Right renal pelvis (tissue), 4 donors: Measurements from ENCODE around the gene NAV3. TPM values are rescaled to one million over a fixed set of nuclear protein-coding genes. Genes with fewer than 3 reads are reported as not detected.

ENCODE experiments used
- DNase-seq, 4 donors: peaks; one replicate each; pipeline ENCODE4 v3.0.0-alpha.2; 2013; ENCODE audit warnings: low read depth in 4 of 4, low spot score in 3 of 4, missing footprints in 1 of 4
- polyA plus RNA-seq, 4 donors: library from polyadenylated mRNA; unstranded; fragments of 120-200 nt; gene quantifications; one replicate each; pipeline ENCODE4 v1.2.1, GENCODE V29; 2013; ENCODE audit not compliant: insufficient read length in 4 of 4

NAV3 gene
- polyA plus RNA-seq, 4 donors: 9.1 to 11.3 (median 10.3) TPM

DNA sequence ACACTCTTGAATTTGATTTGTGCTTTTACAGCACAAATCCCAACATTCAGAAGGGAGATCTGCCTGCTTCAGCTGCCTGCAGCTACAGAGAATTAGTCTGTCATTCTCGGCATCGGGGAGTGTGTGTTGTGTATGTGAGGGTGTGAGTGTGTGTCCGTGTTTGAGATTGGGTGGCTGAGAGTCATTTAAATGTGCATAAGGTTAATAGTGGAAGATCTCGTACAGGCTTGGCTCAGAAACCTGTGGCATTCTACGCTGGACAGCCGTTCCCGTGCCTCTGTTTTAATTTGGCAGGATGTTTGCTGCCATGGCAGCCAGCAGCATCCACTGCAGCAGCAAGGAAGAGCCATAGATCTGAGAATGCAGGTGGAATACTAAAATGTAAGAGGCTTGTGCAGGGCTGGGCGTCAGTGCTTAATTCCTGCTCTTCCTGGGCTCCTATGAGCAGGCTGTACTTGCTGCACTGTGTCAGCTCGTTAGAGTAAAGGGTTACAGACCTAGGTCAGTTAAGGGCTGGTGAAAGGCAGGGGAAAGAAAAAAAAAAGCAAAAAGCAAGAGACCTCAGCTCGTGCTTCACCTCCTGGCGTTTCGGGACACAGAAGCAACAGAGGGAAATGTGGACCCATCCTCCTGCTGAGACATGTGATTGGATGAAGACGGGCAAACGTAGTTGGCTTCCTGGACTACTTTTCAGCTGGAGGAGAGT, 205.4 kb downstream of the NAV3 start:
- DNase-seq: no peak

- no peak for DNase-seq
Observed at GRCh38 chr12:78036874-78037273, 206.2 kb downstream of the NAV3 start.

GRCh38 chr12:78037707-78038106, 207.0 kb downstream of the NAV3 start:
- DNase-seq: no peak

GRCh38 chr12:78038541-78038940, 207.8 kb downstream of the NAV3 start:
- DNase-seq: no peak

- DNase-seq: no peak
Observed at GRCh38 chr12:78038986-78039385, 208.3 kb downstream of the NAV3 start.

DNA sequence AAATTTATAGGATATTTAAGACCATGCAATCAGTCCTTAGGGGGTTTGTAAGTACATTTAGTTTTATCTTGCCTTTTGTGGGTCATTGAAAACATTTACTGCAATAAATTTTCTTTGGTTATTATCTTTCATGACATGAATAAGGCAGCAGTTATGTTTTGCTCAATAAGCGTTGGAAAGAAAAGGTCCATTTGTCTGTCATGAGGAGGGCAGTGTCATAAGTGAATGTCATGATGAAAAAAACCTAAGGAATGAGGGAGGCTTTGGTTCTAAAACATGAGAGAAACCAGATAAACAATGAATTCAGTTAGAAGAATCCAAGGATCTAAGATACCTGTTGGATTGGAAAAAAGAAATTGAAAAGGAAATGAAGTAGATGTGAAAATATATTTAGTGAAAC, 209.4 kb downstream of the NAV3 start:
- no peak for DNase-seq

GRCh38 chr12:78050790-78051189, 220.1 kb downstream of the NAV3 start:
- no peak for DNase-seq

GRCh38 chr12:78055545-78055944, 224.9 kb downstream of the NAV3 start:
- DNase-seq: no peak

DNA sequence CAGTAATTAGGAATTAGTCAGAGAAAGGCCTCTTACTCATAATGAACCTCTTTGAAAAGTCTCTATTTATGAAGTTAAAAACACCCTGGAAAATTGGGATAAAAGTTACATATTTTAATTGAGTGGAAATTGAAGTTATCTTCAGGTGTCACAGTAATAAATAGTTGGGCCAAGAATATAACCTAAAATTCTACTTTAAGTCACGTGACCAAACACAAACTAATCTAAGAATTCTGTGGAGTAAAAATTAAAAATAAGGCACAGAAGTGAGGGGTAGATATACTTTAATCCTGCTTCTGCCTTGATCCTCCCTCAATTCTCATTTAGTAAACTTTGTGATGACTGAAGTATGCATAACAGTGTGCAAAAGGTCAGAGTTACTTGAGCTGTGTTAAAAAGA, 226.4 kb downstream of the NAV3 start:
- DNase-seq: no peak

DNA sequence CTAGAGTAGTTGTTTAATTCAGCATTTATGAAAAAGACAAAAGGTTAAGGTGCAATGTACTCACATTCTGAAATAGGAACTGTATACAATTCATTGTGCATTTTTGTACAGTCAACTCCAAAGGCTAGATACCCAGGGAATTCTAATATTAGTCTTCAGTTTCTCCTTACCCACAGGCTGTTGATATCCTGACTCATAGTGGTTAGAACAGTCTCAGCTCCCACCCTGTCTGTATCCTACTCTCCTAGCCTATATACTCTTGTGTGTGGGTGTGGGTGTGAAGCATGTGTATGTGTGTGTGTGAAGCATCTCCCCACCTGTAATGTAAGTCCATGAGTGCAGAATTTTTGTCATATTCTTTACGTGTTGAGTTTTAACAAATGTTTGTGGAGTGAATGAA, 229.5 kb downstream of the NAV3 start:
- no peak for DNase-seq

- no peak for DNase-seq
Observed at GRCh38 chr12:78062786-78063185, 232.1 kb downstream of the NAV3 start.

- DNase-seq: no peak
Observed at GRCh38 chr12:78081590-78082314, 251.1 kb downstream of the NAV3 start.

- no peak for DNase-seq
Observed at GRCh38 chr12:78085542-78086182, 255.0 kb downstream of the NAV3 start.

GRCh38 chr12:78086553-78087362, 256.1 kb downstream of the NAV3 start:
- DNase-seq: no peak

GRCh38 chr12:78087363-78087675, 256.6 kb downstream of the NAV3 start:
- no peak for DNase-seq

DNA sequence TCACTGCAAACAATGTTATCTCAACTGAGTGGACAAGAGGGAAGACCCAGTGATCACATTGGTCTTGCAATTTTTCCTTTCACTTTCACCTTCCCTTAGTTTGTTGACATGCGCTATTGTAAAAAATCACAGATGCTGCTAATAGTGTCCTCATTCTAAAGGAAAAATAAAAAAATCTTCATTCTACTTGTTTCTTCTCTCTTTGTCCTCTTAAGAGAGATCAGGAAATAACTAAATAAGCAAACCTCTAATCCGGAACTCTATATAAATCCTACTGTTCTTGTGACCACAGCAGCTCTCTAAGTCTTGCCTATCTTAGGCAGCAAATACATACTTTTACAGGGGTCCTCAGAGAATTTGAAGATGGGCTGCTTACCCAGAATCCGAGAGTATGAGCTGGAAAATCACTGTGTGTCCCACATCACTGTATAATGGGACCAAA, 257.7 kb downstream of the NAV3 start:
- no peak for DNase-seq

DNA sequence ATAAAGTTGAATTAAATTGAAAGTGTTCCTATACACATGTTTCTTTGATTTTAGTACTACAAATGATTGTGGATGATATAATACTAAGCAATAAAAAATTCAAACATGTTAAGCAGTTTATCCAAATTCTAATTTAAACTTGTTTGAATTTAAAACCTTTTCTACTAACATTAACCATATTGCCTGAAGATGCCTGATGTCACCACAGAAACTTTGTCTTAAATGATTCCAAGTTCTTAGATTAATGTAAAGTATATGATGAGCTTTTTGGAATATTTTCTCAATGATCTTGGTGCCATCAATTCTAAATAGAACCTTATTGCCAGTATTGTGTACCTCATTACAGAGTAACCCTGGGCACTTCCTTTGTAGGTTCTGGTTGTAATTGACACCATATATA, 259.6 kb downstream of the NAV3 start:
- DNase-seq: no peak

- no peak for DNase-seq
Observed at GRCh38 chr12:78095623-78096022, 264.9 kb downstream of the NAV3 start.

GRCh38 chr12:78096909-78097597, 266.4 kb downstream of the NAV3 start:
- peak in 3 of 4 donors; percentile 31 to 36 (median 36) for DNase-seq

- no peak for DNase-seq
Observed at GRCh38 chr12:78099806-78100205, 269.1 kb downstream of the NAV3 start.
